Uterus (tissue), 4 donors: ENCODE data around the gene FAM168A. TPM values are rescaled to one million over a fixed set of nuclear protein-coding genes. Genes with fewer than 3 reads are reported as not detected.
"Not testable (repeated sequence)": the region's sequence is repeated elsewhere in the genome, so short reads cannot be mapped to it uniquely, and the experiment has no call there.

Source experiments
- DNase-seq, 2 donors: peaks; one replicate each; pipeline ENCODE4 v3.0.0-alpha.2; 2019 to 2020
- H3K27ac ChIP-seq, 2 donors: fragments of 200-600 bp; sonication (generic); 1 replicate in 1 of 2; 2 replicates in 1 of 2; pipeline ENCODE4 v1.5.1; 2016 to 2018
- H3K27me3 ChIP-seq, 2 donors: fragments of 200-600 bp; sonication (generic); one replicate each; pipeline ENCODE4 v1.5.1; 2018 to 2019; ENCODE audit warnings: control low read depth in 1 of 2
- H3K36me3 ChIP-seq, 2 donors: fragments of 200-600 bp; sonication (generic); one replicate each; pipeline ENCODE4 v1.5.1; 2019; ENCODE audit warnings: control low read depth in 1 of 2
- H3K4me1 ChIP-seq, 2 donors: fragments of 200-600 bp; sonication (generic); one replicate each; pipeline ENCODE4 v1.5.1; 2018 to 2019; ENCODE audit warnings: control low read depth in 1 of 2
- H3K4me3 ChIP-seq, 2 donors: fragments of 200-600 bp; sonication (generic); 1 replicate in 1 of 2; 2 replicates in 1 of 2; pipeline ENCODE4 v1.5.1; 2018 to 2019; ENCODE audit warnings: mild to moderate bottlenecking in 1 of 2
- H3K9me3 ChIP-seq, 2 donors: fragments of 200-600 bp; sonication (generic); one replicate each; pipeline ENCODE4 v1.5.1; 2019; ENCODE audit warnings: control low read depth in 1 of 2
- CTCF ChIP-seq, 4 experiments: fragments of 200-600 bp in 2 of 4; fragments of 450-650 bp in 2 of 4; sonication (generic) in 2 of 4; IDR thresholded peaks; one replicate each; pipeline ENCODE4 v1.5.1; 2016 to 2019; ENCODE audit warnings: antibody characterized with exemption in 4 of 4, mild to moderate bottlenecking in 2 of 4, moderate library complexity in 1 of 4
- POLR2A ChIP-seq, 2 donors: fragments of 450-650 bp; IDR thresholded peaks; one replicate each; pipeline ENCODE4 v1.6.1; 2016; ENCODE audit warnings: antibody characterized with exemption in 2 of 2, mild to moderate bottlenecking in 1 of 2, moderate library complexity in 1 of 2
- intact Hi-C: fragments of 100-400 bp; cut with DNase I; formaldehyde crosslinking; loops from one replicate; pipeline ENCODE4 v1.15.1; 2023; ENCODE audit warnings: low total_unique reads
- total RNA-seq, 4 donors: library from RNA; depleted of rRNA in 3 of 4; stranded (reverse); fragments of >200 nt in 3 of 4; gene quantifications; one replicate each; pipeline versions ENCODE4 v1.1.0 to v1.2.4, GENCODE V29; 2014 to 2023
- donor health status: DM: yes; HTN: yes; CAD: no.

Gene FAM168A
- total RNA-seq, 4 donors from 2014 or later: 7.9 to 50.3 (median 25.8) TPM

GRCh38 chr11:73577496-73577917, 20.4 kb downstream of the FAM168A start:
- no peak overlapping the region for H3K27ac ChIP-seq
- TF ChIP-seq CTCF (IDR thresholded peaks at IDR 0.05) (no peak), POLR2A (IDR thresholded peaks at IDR 0.05) (no peak)
- H3K36me3 ChIP-seq: no peaks in the 10 kb centered on the region
- intact Hi-C loops: no loop called here
- H3K27me3 ChIP-seq: no peaks in the 10 kb centered on the region
- H3K4me1 ChIP-seq: no peaks in the 10 kb centered on the region
- no peaks in the 10 kb centered on the region for H3K9me3 ChIP-seq
- no peak for DNase-seq
- H3K4me3 ChIP-seq: no peak overlapping the region

- H3K9me3 ChIP-seq: no peaks in the 10 kb centered on the region
- intact Hi-C loops: no loop called here
- H3K27me3 ChIP-seq: no peaks in the 10 kb centered on the region
- H3K4me1 ChIP-seq: no peaks in the 10 kb centered on the region
- no peak overlapping the region for H3K4me3 ChIP-seq
- DNase-seq: no peak
- no peaks in the 10 kb centered on the region for H3K36me3 ChIP-seq
- no peak overlapping the region for H3K27ac ChIP-seq
- no peak for TF ChIP-seq POLR2A (IDR thresholded peaks at IDR 0.05)
- TF ChIP-seq CTCF (IDR thresholded peaks at IDR 0.05): no peak
Observed at GRCh38 chr11:73576185-73576614, 21.7 kb downstream of the FAM168A start.

GRCh38 chr11:73571982-73572381, 25.9 kb downstream of the FAM168A start:
- H3K27ac ChIP-seq, DNase-seq, H3K36me3 ChIP-seq, H3K4me3 ChIP-seq, H3K9me3 ChIP-seq, H3K4me1 ChIP-seq, intact Hi-C loops, H3K27me3 ChIP-seq: not testable (repeated sequence)

GRCh38 chr11:73570415-73571114, 27.3 kb downstream of the FAM168A start:
- Histone ChIP-seq H3K36me3 (no peaks in the 10 kb centered on the region), H3K4me3 (no peak overlapping the region), H3K4me1 (no peaks in the 10 kb centered on the region), H3K27ac (no peak overlapping the region), H3K9me3 (no peaks in the 10 kb centered on the region), H3K27me3 (no peaks in the 10 kb centered on the region)
- no peak for TF ChIP-seq POLR2A (IDR thresholded peaks at IDR 0.05)
- no peak for TF ChIP-seq CTCF (IDR thresholded peaks at IDR 0.05)
- DNase-seq: no peak
- intact Hi-C loops: no loop called here

GRCh38 chr11:73566977-73567755, 30.7 kb downstream of the FAM168A start:
- no peaks in the 10 kb centered on the region for H3K27me3 ChIP-seq
- intact Hi-C loops: no loop called here
- no peak for TF ChIP-seq POLR2A (IDR thresholded peaks at IDR 0.05)
- no peak for TF ChIP-seq CTCF (IDR thresholded peaks at IDR 0.05)
- H3K4me1 ChIP-seq: no peaks in the 10 kb centered on the region
- H3K36me3 ChIP-seq: no peaks in the 10 kb centered on the region
- no peak overlapping the region for H3K27ac ChIP-seq
- DNase-seq: no peak
- no peak overlapping the region for H3K4me3 ChIP-seq
- H3K9me3 ChIP-seq: no peaks in the 10 kb centered on the region
